Measurements from ENCODE around the gene ATG2A.

ATG2A gene

DNA sequence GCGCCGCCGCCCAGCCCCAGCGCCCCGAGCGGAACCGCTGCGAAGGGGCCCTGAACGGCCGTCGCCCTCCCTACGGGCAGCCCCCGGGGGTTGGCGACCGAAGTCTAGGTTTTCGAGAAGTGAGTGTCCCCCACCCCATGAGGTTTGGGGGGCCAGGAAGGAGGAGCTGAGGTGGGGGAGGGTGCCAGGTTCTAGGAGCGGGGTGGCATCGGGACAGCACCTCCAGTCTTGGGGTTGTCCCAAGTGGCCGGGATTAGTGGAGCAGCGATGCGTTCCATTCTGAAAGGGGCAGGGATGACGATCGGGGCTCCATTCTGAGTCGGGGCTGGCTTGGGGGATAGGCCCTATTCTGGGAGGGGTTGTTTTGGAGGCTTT, 7.9 kb upstream of the ATG2A start:
- no peak for DNase-seq (ENCODE audit: low read depth)

DNA sequence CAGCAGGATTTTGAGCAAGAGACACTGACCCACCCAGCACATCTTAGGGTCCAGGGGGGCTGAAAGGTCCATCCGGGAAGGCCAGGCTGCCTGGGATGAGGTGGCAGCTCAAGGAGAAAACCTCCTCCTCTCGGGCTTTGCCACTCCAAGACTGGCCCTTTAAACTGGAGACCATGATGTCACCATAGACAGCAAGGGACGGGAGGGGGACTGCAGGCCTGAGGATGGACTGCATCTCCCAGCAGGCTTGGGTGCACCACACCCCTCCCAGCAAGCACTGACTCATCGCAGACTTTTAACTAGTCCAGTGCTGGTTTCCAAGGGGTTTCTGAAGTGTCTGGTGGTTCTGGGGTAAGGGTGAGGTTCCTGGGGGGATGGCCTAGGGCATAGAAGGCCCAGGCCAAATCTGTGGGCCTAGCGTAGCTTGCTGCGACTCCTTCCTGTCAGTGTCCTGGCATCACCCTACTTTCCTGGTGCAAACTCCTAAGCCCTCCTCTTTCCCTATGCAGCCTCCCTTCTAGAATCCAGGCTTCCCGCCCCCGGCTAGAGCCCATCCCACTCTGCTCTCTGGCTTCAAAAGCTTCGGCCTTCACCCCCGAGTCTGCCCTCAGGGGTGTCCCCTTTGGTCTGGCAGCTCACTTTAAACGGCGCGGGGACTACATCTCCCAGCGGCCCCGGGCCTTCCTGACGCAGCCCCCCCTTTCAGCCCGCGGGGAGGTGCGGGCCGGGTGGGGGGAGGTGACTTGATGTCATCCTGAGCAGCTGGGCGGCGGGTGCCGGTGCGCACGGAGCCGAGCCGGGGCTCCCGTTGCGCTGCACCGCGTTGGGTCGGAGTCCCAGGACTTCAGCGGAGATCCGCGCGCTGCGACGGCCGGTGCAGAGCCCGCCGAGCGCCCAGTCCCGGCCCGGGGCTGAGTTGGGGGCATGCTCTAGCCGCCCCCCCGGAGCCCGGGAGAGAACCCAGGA, 7.2 kb upstream of the ATG2A start, which contains the start of gene PPP2R5B:
Gene PPP2R5B, plus strand, starts transcription at position 746 of the 966 bp plus-strand sequence. CDS start 1,046 bp downstream, outside the sequence.
- peak; percentile 77 for DNase-seq (ENCODE audit: low read depth)

- DNase-seq (ENCODE audit: low read depth) = no peak
Observed at GRCh38 chr11:64923151-64923661, 6.2 kb upstream of the ATG2A start.

DNA sequence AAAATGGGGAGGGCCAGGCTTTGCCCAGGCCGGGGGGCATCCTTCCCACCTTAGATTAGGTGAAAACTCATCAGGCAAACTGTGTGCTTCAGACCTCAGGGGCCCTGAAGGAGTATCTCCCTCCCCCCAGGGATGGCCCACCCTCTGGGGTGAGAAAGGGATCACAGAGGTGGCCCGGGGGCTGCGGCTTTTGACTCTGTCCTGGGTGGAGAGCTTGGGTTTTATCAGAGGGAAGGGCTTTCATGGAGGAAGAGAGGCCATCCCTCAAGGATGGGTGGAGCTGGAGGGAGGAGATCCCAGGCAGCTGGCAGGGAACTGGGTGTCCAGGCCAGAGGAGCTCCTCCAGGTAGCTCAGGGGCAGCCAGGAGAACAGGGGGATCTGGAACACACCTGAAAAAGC, 4.4 kb upstream of the ATG2A start:
- no peak for DNase-seq (ENCODE audit: low read depth)

DNA sequence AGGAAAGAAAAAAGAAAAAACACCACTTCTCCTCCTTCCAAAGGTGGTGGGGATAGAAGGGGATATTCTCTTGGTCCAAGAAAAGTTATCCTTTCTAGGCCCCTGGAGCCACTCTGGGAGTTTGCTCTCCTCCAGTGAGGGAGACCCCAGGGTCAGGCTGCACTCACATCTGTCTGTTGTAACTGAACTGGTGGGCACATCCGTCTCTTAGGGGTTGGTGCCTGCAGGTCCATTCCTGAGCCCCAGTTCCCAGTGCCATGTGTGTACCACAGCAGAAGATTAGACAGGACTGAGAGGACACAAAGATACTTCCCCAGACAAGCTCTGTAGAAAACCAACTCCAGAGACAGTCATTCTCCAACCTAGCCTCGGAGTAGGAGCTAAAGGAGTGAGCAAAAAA, 3.1 kb upstream of the ATG2A start:
- no peak for DNase-seq (ENCODE audit: low read depth)

DNA sequence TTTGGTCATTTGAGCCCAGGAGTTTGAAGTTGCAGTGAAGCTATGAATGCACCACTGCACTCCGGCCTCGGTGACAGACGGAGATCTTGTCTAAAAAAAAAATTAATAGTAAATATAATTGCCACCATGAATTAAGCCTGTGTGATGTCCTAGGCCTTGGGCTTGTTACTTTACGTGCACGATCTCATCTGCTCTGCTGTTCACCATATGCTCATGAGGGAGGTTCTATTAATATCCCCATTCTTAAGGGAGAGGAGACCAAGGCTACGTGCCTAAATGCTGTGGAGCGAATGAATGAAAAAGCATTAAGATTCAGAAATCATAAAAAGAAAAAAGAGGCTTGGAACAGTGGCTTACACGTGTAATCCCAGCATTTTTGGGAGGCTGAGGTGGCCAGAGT, 2.6 kb upstream of the ATG2A start:
- DNase-seq (ENCODE audit: low read depth) = no peak

GRCh38 chr11:64918017-64918416, 1.0 kb upstream of the ATG2A start:
- peak; percentile 26 for DNase-seq (ENCODE audit: low read depth)

DNA sequence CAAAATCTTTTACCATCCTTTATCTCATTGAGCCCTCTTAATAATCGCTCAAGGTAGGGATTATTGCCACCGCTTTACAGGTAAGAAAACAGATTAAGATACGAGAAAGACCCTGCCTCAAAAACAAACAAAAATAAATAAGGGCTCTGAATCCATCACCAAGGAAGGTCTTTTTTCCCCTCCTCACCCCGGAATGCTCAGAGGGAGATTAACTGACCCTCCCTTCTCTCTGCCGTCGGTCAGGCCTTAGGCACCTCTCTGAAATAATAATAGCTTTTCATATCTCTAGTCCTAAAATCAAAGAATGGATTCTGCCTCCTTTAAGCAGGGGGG, 620 bp upstream of the ATG2A start:
- DNase-seq (ENCODE audit: low read depth) = no peak

- DNase-seq (ENCODE audit: low read depth) = no peak
Observed at GRCh38 chr11:64916040-64916774, 802 bp downstream of the ATG2A start.

DNA sequence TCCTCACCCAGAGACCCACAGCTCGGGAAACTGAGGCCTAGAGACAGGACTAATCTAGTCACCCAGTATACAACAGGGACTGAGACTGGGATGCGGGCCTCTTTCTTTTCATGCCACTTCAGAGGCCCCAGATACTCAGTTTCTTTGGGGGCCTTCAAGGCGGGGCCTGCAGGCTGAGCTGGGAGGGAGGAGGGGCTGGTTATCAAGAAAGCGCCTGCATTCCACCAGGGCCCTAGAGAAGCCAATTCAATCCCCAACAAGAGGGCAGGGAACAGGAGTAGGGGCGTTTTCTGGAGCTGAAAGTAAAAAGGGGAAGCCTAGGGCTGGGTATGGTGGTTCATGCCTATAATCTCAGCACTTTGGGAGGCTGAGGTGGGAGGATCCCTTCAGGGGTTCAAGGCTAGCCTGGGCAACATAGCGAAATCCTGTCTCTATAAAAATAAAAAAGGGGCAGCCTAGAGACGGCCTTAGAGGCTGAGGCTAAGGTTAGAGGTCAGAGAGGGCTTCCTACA, 1.6 kb downstream of the ATG2A start:
- DNase-seq (ENCODE audit: low read depth) = no peak

- DNase-seq (ENCODE audit: low read depth) = no peak
Observed at GRCh38 chr11:64914123-64914522, 2.9 kb downstream of the ATG2A start.

GRCh38 chr11:64913171-64913727, 3.8 kb downstream of the ATG2A start:
- no peak for DNase-seq (ENCODE audit: low read depth)

DNA sequence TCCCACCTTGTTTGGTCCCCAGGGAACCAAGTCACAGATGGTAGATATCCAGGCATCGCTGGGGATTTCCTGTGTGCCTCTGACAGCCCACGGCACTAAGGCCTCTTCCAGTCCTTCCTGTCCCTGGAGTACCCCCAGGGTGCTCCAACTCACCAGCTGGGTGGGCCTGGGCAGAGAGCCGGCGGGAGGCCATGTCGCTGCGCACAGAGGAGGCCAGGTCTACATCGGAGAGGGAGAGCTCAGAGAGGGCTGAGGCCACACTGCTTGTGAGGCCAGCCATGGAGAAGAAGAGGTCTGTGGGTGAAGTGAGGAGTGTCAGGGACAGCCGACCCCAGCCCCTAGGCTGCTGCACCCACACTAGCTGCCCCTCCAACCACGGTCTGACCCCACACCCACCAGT, 5.3 kb downstream of the ATG2A start:
- DNase-seq (ENCODE audit: low read depth) = no peak

DNA sequence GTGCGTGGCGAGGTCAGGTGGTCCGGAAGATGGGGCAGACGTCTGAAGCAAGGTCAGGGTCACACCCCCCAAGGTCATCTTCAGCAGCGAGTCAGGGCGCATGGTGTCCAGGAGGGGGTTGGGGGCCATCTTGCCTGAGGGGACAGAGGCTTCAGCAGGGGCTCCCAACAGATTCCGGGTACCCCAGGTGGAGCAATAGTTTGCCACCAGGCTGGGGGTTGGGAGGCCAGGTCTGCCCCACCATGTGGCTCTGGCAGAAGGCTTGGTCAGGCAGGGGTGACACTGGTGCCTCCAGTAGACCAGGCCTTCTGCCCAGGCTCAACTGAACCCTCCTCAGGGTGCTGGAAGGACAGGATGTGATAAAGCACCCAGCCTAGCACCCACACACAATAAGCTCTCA, 5.9 kb downstream of the ATG2A start:
- no peak for DNase-seq (ENCODE audit: low read depth)

GRCh38 chr11:64910451-64911093, 6.4 kb downstream of the ATG2A start:
- DNase-seq (ENCODE audit: low read depth) = no peak

DNA sequence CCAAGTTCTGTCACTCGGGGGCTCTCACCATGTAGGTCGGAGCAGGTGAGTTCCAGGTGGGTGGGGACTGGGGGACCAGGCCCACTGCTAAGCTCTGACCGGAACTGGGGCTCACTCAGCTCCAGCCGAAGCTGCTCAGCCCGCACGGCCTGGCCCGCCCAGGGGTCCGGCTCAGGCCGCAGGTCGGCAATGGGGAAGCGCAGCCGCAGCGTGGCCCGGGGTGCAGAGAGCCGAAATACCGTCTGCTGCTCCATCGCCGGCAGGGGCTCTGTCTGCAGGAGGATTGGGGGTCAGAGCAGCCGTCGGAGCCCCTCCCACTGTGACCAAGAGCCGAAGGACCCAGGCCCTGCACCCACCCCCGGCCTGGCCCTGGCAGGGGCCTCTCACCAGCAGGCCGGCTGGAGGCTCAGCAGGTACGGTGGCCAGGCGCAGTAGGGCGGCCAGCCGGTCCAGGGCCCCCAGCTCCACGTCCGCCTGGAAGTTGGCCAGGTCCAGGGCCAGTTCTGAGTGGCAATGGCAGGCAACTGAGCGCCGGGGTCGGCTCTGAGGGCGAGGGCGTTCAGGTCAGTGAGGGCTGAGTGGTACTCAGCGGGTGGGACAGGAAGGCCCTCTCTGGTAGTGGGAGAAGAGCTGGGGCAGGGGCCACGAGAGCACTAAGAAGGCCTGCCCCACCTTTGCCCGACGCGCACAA, 7.2 kb downstream of the ATG2A start:
- no peak for DNase-seq (ENCODE audit: low read depth)

GRCh38 chr11:64908766-64909165, 8.2 kb downstream of the ATG2A start:
- no peak for DNase-seq (ENCODE audit: low read depth)

DNA sequence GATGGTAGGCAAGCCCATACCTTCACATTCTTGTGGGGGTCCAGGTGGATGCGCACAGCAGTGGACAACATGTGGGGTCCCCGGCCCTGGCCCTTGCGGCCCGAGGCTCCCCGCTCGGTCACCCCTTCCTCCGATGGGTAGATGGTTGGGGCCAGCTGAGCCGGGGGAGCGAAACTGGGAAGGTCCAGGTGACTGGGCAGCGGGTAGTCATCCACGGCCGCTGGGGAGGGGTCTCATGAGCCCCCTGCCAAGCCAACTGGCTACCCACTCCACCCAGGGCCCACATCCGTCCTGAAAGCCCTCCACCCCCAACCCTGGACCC, 10.7 kb downstream of the ATG2A start:
- DNase-seq (ENCODE audit: low read depth) = no peak

DNA sequence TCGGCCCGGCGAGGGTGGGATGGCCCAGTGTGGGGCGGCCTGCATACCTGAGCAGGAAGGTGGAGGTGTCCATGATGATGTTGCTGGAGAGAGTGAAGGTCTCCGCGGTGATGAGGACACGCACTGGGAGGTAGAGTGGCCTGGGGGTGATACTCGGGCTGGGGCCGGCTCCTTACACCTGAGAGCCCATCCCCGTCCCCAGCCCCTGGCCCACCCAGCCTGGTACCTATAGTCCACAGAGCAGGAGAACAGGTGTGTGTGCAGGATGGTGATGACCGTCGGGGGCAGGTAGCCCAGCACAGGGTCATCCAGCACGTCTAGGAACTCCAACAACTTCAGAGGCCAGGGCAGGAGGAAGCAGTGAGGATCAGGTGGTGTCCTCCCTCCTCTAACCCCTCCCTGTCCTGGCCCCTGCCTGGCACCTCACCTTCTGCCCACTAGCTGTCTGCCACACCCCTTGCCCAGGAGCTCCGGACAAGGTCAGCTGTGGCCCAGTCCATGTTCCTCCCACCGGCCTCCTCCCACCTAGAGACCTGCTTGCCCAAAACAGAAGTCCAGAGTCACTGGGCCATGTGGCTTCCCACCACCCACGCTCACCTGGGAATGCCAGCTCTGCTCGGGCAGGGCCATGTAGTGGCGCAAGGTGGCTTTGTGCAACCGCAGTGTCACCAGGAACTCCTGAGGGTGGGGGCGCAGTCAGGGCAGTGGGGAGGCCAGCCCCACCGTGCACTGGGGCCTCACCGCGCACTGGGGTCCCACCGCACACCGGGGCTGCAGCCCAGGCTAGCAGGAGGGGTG, 11.3 kb downstream of the ATG2A start:
- no peak for DNase-seq (ENCODE audit: low read depth)

DNA sequence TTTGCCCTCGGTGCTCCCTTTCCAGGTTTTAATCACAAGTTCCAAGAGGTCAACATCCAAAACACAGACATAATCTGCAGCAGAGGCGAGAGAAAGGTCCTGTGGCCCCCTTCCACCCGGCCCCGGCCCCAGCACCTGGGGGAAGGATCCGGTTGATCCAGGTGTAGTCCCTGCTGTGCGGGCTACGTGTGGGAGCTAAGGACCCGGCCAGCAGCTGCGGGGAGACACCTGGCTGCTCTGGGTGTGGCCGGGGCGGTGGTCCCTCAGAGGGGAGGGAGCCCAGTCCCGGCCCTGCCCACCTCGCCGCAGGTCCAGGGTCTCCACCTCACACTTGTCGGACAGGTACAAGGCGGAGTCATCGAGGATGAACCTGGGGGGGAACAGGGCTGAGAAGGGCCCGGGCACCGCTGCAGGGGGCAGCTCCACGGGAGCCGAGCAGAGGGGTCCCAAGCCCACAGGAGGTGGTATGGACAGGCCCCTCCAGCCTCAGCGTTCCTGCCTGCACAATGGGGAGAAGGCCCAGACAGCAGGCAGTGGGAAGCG, 13.6 kb downstream of the ATG2A start:
- DNase-seq (ENCODE audit: low read depth) = no peak

All from GM04503 (cell line).